CD4-positive, alpha-beta T cell (primary cell): ENCODE measurements around the gene DTD1. TPM values are rescaled to one million over a fixed set of nuclear protein-coding genes. Genes with fewer than 3 reads are reported as not detected.

Source experiments
- ATAC-seq: fragments of 200-7000 bp; cut with Tn5 transposase; one replicate; pipeline ENCODE4 v1.10.0; 2022; ENCODE audit warnings: mild to moderate bottlenecking; ENCODE audit not compliant: poor library complexity
- CTCF ChIA-PET: fragments of 350-600 bp; sonication (Branson Sonifier 250); formaldehyde crosslinking; loops from one replicate; lab custom pipeline; 2021; ENCODE audit warnings: antibody characterized with exemption, inconsistent platforms; lab: Charles Lee
- POLR2A ChIA-PET: fragments of 350-600 bp; sonication (Branson Sonifier 250); formaldehyde crosslinking; loops from one replicate; lab custom pipeline; 2021; ENCODE audit warnings: antibody characterized with exemption, inconsistent platforms; lab: Charles Lee
- DNase-seq, 14 experiments: peaks; one replicate each; pipeline ENCODE4 v3.0.0-alpha.2; 2013 to 2020; ENCODE audit warnings: mixed read lengths in 2 of 14
- H3K27ac ChIP-seq, 2 donors: one replicate each; pipeline versions ENCODE4 v1.5.1 to v1.7.0; 2013; ENCODE audit warnings: low read length in 2 of 2, low read depth in 1 of 2, mild to moderate bottlenecking in 1 of 2
- H3K27me3 ChIP-seq, 2 experiments: 1 replicate in 1 of 2; 2 replicates in 1 of 2; pipeline versions ENCODE4 v1.6.1 to v1.7.0; 2013; ENCODE audit warnings: low read length in 2 of 2, control low read depth in 1 of 2, mild to moderate bottlenecking in 1 of 2, moderate library complexity in 1 of 2; ENCODE audit not compliant: insufficient read depth in 2 of 2, control insufficient read depth in 1 of 2
- H3K36me3 ChIP-seq: one replicate; pipeline ENCODE4 v1.6.1; 2013; ENCODE audit warnings: low read length, control low read depth; ENCODE audit not compliant: insufficient read depth
- H3K4me1 ChIP-seq: one replicate; pipeline ENCODE4 v1.6.1; 2013; ENCODE audit warnings: low read length, control low read depth; ENCODE audit not compliant: insufficient read depth
- H3K4me3 ChIP-seq: one replicate; pipeline ENCODE4 v1.5.1; 2013; ENCODE audit warnings: mild to moderate bottlenecking, low read length, moderate library complexity
- H3K9me3 ChIP-seq, 2 experiments: 1 replicate in 1 of 2; 2 replicates in 1 of 2; pipeline versions ENCODE4 v1.6.1 to v1.7.0; 2013; ENCODE audit warnings: low read length in 2 of 2, mild to moderate bottlenecking in 2 of 2, control low read depth in 1 of 2, moderate library complexity in 1 of 2; ENCODE audit not compliant: control insufficient read depth in 1 of 2, insufficient read depth in 1 of 2
- H3K27ac Mint-ChIP-seq: one replicate; pipeline ENCODE4 v1.8.0; 2020; ENCODE audit warnings: mixed read lengths
- H3K27me3 Mint-ChIP-seq: one replicate; pipeline ENCODE4 v1.8.0; 2021; ENCODE audit warnings: mixed read lengths
- H3K36me3 Mint-ChIP-seq: one replicate; pipeline ENCODE4 v1.8.0; 2021; ENCODE audit warnings: low read depth, mixed read lengths
- H3K4me1 Mint-ChIP-seq: one replicate; pipeline ENCODE4 v1.8.0; 2021; ENCODE audit warnings: low read depth, mixed read lengths
- H3K4me3 Mint-ChIP-seq: one replicate; pipeline ENCODE4 v1.8.0; 2020; ENCODE audit warnings: mild to moderate bottlenecking, mixed read lengths
- H3K9me3 Mint-ChIP-seq: one replicate; pipeline ENCODE4 v1.8.0; 2020; ENCODE audit warnings: mixed read lengths
- CTCF ChIP-seq: fragments of 200-600 bp; IDR thresholded peaks from one replicate; pipeline ENCODE4 v1.8.0; 2022; ENCODE audit warnings: antibody characterized with exemption, mild to moderate bottlenecking
- intact Hi-C, 2 experiments: fragments of 100-400 bp; cut with DNase I in 1 of 2; cut with micrococcal nuclease in 1 of 2; formaldehyde crosslinking; loops; one replicate each; pipeline versions ENCODE4 v1.15.1 to v1.9.0; 2023 to 2025; cut with DNase I, micrococcal nuclease
- total RNA-seq, 174 experiments: library from RNA in 2 of 174; stranded (reverse) in 2 of 174; gene quantifications; one replicate each; pipeline ENCODE4 v1.2.3 and lab custom pipeline; 2021 to 2026

Gene DTD1
- total RNA-seq, 2 experiments from 2014 or later: 15.4 to 16.1 TPM

GRCh38 chr20:18678549-18679419, 90.9 kb downstream of the DTD1 start:
- Histone ChIP-seq H3K4me3 (no peak overlapping the region), H3K27me3 (no peaks in the 10 kb centered on the region), H3K36me3 (no peaks in the 10 kb centered on the region), H3K27ac (no peak overlapping the region), H3K4me1 (no peaks in the 10 kb centered on the region), H3K9me3 (no peaks in the 10 kb centered on the region)
- ATAC-seq (no peak), DNase-seq (peak in 3 of 14 experiments; percentile 6 to 34 (median 14))
- intact Hi-C loops: no loop called here
- Mint-ChIP-seq H3K4me3 (no peak overlapping the region), H3K27ac (no peak overlapping the region), H3K36me3 (peaks cover 8% of the 10 kb centered on the region), H3K4me1 (peaks cover 15% of the 10 kb centered on the region), H3K9me3 (no peaks in the 10 kb centered on the region), H3K27me3 (no peaks in the 10 kb centered on the region)
- TF ChIP-seq CTCF: no peak
- CTCF ChIA-PET: no interaction called here
- POLR2A ChIA-PET: no interaction called here

- H3K36me3 Mint-ChIP-seq: peaks cover 8% of the 10 kb centered on the region
- intact Hi-C loops: no loop called here
- no peak for ATAC-seq
- Histone ChIP-seq H3K27me3 (no peaks in the 10 kb centered on the region), H3K9me3 (no peaks in the 10 kb centered on the region), H3K4me3 (no peak overlapping the region), H3K4me1 (no peaks in the 10 kb centered on the region), H3K36me3 (no peaks in the 10 kb centered on the region), H3K27ac (no peak overlapping the region)
- no peak overlapping the region for H3K4me3 Mint-ChIP-seq
- ChIA-PET POLR2A (no interaction called here), CTCF (interaction anchor here (1.0 kb wide), 1 partner anchor 20 kb away, joined by 3 read pairs; no protein-coding TSS in a partner anchor)
- H3K27ac Mint-ChIP-seq: no peak overlapping the region
- no peaks in the 10 kb centered on the region for H3K27me3 Mint-ChIP-seq
- no peak for TF ChIP-seq CTCF
- no peaks in the 10 kb centered on the region for H3K9me3 Mint-ChIP-seq
- no peak for DNase-seq
- H3K4me1 Mint-ChIP-seq: peaks cover under 1% of the 10 kb centered on the region
Observed at GRCh38 chr20:18683839-18684238, 96.0 kb downstream of the DTD1 start.

- no peak for DNase-seq
- intact Hi-C loops: no loop called here
- H3K27me3 Mint-ChIP-seq: no peaks in the 10 kb centered on the region
- Histone ChIP-seq H3K27me3 (no peaks in the 10 kb centered on the region), H3K9me3 (no peaks in the 10 kb centered on the region), H3K4me1 (no peaks in the 10 kb centered on the region), H3K4me3 (no peak overlapping the region), H3K27ac (no peak overlapping the region), H3K36me3 (no peaks in the 10 kb centered on the region)
- peaks cover 8% of the 10 kb centered on the region for H3K36me3 Mint-ChIP-seq
- POLR2A ChIA-PET: no interaction called here
- no peaks in the 10 kb centered on the region for H3K9me3 Mint-ChIP-seq
- ATAC-seq: no peak
- CTCF ChIA-PET: interaction anchor here (0.6 to 1.0 kb wide), 2 partner anchors 8 to 19 kb away, joined by 3 read pairs; no protein-coding TSS in a partner anchor
- no peak overlapping the region for H3K4me3 Mint-ChIP-seq
- no peak for TF ChIP-seq CTCF
- no peaks in the 10 kb centered on the region for H3K4me1 Mint-ChIP-seq
- no peak overlapping the region for H3K27ac Mint-ChIP-seq
Observed at GRCh38 chr20:18684775-18685174, 96.9 kb downstream of the DTD1 start.
